Stimulated activated CD8-positive, alpha-beta memory T cell treated with anti-CD3 and anti-CD28 coated beads, Interleukin-7, amount 100 ng/mL, for 4 hours (primary cell): ENCODE measurements around the gene IGF2R.
A peak's percentile ranks its signal among the peaks of the same experiment; 100 is the strongest.
"Not testable (repeated sequence)": the region's sequence is repeated elsewhere in the genome, so short reads cannot be mapped to it uniquely, and the experiment has no call there.

ENCODE experiments used
- DNase-seq, 2 donors: peaks; one replicate each; pipeline ENCODE4 v3.0.0-alpha.2; 2020; ENCODE audit warnings: low read depth in 2 of 2

Gene IGF2R

DNA sequence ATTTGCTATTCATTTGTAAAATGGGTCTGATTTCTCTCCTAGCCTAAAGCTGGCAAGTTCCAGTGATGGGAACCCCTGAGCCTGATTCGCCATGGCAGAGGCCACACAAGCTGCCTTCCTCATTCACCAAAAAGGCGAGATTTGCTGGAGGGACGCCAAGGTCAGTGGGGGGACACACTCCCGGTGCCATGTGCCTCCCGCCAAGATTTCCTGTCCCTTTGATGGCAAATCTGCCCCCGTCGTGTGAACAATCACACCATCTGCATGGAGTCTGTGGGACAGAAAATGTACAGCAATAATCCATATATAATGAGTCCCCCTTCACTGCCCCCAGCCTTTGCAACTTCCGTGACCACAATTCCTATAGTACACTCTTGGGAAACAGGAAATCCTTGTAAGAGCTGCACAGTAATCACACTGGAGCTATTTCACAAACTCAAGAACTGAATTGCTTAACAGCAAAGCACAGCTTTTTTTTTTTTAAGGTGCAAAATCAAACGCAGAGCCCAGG, 15.7 kb upstream of the IGF2R start:
- no peak for DNase-seq

DNA sequence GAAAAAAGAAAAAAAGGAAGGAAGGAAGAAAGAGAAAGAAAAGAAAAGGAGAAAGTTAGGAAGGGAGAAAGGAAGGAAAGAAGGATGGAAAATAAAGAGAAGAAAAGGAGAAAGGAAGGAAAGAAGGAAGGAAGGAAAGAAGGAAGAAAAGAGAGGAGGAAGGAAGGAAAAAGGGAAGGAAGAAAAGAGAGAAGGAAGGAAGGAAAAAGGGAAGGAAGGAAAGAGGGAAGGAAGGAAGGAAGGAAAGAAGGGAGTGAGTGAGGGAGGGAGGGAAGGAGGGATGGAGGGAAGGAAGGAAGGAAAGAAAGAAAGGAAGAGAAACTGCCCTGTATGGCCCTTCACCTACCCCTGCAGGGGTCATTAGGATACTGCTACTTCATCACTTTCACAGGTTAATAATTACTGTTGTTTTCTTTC, 12.9 kb upstream of the IGF2R start:
- no peak for DNase-seq

DNA sequence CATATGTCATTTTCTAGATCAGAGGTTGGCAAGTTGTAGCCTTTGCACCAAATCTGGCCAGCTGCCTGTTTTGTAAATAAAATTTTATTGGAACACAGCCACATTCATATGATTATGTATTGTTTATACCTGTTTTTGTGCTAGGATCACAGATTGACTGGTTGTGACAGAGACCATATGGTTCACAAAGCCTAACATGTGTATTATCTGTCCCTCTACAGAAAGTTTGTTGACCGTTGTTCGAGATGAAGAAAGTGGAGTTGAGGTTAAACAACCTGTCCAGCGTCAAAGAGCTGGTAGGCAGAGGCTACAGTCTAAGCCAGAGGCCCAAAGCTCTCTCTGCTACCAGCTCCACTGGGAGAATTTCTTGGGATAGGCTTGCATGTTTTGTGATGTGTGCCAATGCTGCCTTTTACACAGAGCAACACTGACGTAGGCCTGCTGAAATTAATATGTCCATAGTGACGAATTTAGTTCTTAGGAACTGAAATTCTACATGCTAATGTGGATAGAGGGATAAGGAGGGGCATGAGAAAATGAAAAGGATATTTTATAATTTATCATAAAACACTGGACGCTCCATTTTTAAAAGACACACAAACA, 11.7 kb upstream of the IGF2R start:
- no peak for DNase-seq

DNA sequence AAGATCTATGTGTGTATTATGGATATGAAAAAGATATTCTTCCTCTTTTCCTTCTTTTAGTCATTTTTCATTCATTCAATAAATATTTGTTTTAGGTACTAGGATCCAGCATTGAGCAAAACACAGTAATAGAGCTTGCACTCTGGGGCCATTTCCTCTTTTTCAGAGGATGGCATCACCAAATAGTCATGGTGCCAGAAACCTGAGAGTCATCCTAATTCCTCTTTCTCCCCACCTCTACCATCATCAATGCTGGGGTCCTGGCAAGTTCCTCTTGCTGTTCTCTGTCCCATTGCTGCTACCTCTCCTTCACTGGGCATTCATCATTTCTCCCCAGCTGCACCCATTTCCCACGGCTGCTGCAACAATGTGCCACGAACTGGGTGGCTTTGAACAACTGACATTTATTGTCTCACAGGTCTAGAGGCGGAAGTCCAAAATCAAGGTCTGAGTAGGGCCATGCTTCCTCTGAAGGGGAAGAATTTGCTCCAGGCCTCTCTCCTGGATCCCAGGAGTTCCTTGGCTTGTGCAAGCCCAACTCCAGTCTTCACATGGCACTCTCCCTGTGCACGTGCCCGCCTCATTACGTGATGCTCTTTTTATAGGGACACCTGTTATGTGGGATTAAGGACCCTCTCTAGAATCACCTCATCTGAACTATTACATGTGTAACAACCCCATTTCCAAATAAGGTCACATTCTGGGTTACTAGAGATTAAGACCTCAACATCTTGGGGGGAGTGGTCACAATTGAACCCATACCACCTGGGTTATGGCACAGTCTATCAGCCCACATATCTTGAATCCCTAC, 9.5 kb upstream of the IGF2R start:
- DNase-seq, result no peak

DNA sequence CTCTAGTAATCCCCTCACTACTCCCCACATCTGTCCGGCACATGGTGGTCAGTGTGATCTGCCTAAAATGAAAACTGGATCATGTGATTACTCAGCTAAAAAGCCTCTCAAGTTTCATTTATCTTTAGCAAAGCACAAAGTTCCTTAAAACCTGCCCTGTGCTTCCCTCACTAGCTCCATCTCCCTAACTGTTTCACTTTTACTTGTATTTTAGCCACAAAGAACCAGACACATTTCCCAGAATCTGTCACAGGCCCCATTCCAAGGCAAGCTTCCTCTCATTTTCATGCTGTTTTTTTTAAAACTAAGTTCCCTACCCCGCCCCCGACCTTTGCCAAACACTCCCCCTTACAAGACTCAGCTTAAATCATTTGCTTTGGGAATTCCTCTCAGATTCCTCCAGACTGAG, 8.9 kb upstream of the IGF2R start:
- no peak for DNase-seq

DNA sequence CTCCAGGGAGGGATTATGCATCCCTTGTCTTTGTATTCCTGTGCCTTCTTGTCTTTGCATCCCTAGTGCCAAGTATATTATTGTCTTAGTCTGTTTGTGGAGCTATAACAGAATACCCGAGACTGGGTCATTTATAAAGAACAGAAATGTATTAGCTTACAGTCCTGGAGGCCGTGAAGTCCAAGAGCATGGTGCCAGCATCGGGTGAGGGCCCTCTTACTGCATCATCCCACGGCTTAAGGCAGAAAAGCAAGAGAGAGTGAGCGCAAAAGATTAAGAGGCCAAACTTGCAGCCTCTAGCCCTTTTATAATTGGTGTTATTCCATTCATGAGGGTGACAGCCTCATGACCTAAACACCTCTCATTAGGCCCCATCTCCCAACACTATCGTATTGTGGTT, 8.4 kb upstream of the IGF2R start:
- no peak for DNase-seq

DNA sequence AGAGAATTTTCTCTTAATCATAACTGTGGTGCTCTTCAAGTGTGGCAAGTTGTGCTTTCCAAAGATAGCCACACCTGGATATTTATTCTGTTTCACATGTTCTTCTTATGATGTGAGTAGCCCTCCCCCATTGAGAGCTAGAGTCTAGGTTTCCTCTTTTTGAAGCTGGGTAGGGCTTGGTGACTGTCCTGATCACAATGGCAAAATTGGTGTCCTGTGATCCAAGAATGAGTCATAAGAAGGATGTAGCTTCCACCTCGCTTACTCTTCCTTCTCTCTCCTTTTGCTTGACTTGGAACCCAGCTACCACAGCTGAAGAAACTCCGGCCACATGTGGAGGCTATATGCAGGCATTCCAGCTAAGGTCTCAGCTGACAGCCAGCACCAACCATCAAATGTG, 7.4 kb upstream of the IGF2R start:
- DNase-seq, result no peak

DNA sequence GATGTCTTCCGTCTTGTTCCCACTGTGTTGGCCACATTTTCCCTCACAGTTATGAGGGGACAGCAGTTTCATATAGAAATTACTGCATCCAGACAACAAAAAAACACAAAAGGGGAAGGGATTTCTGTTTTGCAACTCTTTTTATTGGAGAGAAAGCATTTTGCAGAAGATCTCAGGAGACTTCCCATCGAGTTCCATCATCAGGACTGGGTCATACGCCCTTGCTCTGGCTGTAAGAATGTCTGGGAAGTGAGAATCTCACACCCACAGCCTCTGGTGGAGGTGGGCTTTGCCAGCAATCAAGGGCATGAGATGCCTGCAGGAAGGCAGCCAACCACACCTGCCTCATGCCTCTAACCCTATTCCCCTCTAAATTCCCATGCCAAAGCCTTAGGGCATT, 5.8 kb upstream of the IGF2R start:
- no peak for DNase-seq

DNA sequence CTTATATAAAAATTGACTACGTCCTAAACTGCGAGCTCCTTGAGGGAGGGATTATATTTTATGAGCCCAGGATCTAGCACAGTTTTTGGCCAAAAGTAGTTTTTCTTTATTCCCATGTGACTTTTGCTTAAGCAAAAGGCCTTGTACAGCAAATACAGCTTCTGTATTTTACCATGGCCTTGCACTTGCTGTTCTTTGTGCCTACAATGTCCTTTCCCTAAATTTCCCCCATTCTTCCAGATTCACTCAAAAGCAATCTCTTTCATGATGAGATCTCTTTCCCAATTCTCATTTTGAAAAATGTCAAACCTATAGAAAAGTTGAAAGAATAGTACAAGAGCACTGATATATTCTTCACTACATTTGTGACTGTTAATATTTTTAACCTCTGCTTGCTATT, 4.8 kb upstream of the IGF2R start:
- no peak for DNase-seq

DNA sequence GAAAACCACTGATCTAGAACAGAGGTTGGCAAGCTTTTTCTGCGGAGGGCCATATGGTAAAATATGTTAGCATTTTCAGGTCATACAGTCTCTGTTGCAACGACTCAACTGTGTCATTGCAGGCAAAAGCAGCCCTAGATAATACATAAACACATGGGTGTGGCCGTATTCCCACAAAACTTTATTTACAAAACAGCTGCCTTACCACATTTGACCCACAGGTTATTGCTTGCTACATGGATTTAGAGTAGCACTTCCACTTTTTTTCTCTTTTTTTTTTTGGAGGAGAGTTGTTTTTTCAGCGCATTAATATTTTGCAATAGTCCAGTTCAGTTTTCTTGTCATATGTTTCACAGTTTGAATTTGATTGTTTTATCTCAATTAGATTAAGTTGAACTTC, 2.5 kb upstream of the IGF2R start:
- no peak for DNase-seq

DNA sequence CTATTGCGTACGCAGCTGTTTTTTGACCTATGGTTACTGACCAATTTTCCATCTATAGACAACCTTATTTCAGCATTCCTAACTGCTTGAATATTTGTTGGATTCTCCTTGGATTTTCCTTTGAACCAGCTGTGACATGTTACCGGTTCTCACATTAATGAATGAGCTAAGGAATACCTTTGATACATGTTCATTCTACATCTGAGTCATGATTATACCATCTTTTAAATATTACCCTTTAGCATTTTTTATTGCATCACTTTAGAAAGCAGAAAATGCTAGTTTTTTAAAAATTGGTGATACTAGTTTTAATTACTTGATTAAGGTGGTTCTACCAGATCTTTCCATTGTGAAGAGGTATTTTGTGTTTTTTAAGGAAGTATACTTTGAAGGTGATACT, 1.9 kb upstream of the IGF2R start:
- no peak for DNase-seq

DNA sequence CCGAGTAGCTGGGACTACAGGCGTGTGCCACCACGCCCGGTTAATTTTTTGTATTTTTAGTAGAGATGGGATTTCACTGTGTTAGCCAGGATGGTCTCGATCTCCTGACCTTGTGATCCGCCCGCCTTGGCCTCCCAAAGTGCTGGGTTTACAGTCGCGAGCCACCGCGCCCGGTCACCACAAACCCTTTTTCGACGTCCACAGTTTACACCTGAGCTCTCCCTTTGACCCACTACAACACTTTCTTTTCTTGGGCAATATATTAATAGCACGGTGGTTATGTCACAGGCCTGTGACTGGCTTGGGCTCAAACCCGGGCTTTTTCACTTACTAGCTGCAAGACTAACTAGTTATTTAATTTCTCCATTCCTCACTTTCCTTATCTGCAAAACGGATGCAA, 1.3 kb upstream of the IGF2R start:
- not testable (repeated sequence) for DNase-seq

DNA sequence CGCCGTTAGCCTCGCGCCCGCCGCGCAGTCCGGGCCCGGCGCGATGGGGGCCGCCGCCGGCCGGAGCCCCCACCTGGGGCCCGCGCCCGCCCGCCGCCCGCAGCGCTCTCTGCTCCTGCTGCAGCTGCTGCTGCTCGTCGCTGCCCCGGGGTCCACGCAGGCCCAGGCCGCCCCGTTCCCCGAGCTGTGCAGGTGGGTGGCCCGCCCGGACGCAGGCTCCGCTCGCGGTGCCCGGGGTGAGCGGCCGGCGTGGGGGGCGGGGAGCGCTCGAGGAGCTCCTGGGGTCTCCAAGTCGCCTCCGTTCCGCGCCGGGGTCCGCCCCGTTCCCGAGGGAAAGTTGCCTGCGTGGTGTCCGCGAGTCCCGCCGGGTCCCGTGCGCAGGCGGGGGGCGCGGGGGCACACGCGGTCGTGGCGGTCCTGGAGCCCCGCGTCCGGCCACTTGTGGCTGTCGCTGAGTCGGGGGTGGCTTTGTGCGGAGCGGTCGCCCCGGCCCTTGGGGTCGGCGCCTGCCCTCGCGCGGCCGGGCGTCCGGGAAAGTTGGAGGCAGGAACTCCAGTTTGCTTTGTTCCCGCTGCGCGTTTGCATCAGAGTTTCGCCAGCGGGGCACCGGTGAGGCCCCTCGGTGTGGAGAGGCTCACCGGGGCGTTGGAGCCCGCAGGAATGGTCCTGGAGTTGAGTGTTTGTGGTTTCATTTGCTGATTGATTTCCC, 476 bp downstream of the IGF2R start:
- peak in 1 of 2 donors; percentile 18 for DNase-seq

DNA sequence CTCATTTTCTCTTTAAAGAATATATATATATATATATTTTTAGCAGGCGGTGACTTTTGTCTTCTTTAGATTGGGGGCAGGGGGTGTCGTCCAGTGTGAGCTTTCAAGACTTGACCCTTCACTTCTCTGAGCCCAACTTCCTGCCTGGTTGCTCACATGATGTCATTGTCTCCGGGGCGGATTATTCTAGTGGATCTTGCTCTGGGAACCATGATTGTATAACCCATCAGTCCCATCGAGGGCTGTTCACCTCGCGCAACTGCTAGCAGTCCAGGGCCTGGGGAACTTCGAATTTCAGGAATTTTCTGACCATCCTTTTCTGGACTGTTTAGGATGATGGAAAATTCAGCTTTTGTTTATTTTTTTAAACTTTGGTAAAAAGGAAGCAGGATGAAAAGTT, 1.0 kb downstream of the IGF2R start:
- no peak for DNase-seq

DNA sequence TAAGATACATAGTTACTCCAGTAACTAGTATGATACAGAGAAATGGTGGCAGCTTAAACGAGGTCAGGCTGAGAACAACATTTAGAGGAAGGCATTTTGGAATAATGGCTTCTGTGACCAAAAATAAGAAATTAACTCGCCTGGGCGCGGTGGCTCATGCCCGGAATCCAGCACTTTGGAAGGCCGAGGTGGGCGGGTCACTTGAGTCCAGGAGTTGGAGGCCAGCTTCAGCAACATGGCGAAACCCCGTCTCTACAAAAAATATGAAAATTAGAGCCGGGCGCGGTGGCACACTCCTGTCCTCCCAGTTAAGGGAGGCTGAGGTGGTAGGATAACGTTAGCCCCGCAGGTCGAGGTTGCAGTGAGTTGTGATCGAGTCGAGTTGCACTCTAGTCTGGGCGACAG, 1.8 kb downstream of the IGF2R start:
- no peak for DNase-seq

DNA sequence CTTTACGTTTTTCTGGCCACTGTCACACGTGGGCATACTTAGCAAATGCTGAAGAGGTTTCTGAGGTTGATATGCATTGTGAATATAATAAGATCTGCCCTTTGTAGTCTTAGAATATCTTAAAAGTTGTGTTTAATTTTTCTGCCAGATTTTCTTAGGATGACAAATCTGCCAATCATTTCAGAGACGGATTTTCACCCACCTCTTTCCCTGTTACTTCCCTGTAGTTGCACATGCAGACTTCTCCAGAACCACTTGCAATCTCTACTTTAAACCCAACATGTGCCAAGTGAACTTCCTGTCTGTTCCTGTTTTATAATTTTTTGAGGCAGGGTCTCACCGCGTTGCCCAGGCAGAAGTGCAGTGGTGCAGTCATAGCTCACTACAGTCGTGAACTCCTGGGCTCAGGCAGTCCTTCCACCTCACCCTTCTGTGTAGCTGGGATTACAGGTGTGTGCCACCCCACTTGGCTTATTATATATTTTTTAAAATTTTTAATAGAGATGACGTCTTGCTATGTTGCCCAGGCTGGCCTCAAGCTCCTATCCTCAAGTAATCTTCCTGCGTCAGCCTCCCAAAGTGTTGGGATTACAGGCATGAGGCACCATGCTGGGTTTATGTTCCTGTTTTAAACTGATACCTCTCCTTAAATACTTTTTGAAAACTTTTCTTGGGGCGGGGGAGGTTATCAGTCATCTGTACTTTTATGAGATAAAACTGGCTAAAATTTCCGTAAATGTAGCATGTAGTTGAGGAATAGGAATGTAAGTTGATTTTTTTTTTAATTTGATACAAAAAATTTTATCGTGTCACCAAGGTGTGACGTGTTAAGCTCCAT, 2.7 kb downstream of the IGF2R start:
- no peak for DNase-seq

DNA sequence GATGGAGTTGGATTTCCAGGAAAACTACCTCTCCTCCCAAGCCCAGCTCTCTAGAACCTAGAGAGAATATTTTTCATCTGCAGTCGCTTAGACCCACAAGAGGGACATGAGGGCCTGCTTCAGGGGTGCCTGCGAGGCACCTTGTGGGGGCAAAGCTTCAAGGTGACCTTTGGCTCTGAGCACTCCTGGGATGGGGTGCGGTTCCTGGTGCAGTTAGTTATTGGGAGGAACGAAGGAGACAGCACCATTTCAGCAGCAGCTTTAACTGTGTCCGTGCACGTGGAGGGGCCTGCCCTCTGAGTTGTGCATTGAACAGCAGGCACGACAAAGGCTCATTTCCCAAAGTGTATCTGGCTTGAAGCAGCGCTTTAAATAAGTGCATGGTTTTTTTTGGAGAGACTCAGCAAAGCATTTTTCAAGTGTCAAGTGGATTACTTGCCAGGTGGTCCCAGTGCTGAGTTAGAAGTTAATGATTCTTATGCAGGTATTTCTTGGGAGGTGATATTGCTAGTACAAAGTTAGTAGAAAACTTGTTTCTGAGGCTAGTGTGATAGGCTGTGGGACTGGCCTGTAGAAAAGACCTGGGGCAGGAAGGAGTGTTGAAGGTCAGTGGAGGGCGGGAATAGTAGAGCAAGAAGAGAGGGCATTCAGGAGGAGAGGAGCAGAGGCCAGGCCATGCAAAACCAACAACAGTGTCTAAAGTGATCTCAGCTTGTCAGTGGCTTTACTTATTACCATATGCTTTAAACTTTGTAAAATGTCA, 3.8 kb downstream of the IGF2R start:
- DNase-seq, result no peak

DNA sequence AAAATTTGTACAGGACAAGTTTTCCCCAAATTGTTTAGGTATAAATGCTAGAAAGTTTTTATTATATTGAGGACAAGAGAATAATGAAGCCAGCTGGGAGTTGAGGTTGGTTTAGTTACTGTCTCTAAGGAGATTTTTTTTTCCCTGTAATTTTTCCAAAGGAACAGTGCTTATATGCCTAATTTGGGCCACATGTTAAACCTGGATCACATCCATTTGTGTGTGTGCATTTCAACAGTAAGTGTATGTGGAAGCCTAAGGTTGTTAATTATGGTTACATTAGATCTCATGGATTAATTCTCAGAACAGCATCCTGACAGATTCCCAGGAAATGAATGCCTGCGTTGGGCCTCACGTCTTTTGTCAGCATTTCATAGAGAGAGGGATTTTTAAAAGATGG, 4.5 kb downstream of the IGF2R start:
- DNase-seq, result no peak

DNA sequence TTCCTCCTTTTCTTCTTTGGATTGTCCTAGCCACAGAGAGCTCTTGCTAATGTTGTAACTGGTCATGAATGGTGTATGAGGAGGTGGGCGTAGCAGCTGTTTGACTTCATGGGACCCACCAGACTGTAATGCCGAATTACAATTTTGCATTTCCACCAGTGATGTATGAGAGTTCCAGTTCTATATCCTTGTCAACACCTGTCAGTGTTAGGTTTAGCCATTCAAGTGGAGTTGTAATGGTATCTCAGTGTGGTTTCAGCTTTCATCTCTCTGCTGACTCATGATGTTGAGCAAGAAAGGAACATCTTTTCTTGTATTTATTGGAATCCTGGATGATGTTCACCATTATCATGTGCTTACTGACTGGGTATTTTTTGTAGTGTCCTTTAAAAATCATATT, 5.1 kb downstream of the IGF2R start:
- DNase-seq, result no peak

DNA sequence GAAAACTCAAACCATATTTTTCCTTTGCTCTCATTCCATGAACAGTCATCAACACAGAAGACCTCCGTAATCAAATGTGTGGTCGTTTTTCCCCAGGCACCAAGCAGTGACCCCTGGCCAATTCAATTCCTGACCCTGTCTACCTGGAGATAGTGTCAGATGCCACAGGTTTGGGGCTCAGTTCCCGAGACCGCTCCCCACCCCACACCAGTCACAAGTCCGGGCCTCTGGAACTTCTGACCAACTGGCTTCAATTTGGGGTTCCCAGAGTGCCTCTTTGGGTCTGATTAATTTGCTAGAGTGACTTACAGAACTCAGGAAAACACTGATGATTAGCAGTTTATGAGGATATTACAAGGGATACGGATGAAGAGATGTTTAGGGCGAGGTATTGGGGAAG, 6.0 kb downstream of the IGF2R start:
- DNase-seq, result no peak

DNA sequence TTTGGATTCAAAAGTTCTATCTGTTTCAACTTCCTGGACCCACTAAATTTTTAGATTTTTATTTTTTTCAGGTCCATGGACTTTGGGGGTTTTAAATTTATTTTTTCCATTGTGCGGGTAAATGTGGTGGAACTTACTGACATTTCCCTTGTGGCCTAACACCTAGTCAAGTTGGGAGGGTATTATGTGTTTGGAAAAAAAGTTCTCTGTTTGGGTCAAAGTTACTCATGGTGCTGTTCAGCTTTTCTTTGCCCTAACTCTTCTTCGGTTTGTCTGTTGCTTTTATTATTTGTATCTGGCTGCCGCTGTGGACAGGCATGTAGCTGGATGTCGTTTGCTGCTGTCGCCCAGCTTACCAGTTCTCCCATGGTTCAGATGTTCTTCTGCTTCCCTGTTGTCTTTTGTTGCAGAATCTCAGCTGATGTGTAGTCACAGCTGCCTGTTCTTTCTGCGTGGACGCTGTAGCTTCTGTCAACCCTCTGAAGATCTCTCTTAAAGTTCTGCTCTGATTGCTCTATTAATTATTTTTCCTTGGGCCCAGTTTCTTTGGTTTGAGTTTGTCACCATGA, 7.9 kb downstream of the IGF2R start:
- no peak for DNase-seq
